GM21619 (cell line): ENCODE measurements around the gene ARHGEF3.

Experiments
- ATAC-seq: cut with Tn5 transposase; IDR thresholded peaks from one replicate; pipeline ENCODE4 v1.9.1; 2021; ENCODE audit not compliant: unreplicated experiment

ARHGEF3 gene

DNA sequence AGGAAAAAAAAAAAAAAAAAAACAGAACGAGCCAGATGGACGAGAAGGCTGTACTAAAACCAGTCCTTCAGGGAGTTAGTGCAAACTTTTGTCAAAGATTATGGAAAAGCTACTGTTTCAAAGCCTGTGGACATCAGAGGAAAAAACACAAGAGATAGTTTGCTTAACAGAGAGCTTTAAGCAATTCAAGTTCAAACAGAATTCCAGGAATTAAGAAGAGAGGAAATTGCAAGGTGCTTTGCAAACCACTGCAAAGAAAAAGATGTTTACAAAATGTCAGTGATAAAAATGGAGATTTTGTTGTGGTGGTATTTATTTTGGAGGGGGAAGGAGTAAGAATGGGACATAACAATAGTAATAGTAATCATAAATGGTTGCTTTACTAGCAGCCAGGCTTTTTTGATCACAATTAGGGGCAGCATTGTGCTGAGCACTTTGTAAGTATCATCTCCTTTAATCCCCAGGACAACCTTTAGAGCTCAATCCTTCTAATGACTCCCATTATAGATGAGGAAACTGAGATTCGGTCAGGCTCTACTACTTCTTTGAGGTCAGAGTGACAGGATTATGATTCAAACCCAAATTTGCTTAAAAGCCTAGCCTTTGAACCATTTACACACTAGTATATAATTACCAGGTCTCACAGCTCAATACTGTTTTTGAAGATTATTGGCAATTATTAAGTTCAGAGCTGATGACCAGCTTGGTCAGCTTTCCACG, 22.4 kb upstream of the ARHGEF3 start:
- no peak for ATAC-seq

GRCh38 chr3:56823421-56823926, 21.7 kb upstream of the ARHGEF3 start:
- ATAC-seq = no peak

DNA sequence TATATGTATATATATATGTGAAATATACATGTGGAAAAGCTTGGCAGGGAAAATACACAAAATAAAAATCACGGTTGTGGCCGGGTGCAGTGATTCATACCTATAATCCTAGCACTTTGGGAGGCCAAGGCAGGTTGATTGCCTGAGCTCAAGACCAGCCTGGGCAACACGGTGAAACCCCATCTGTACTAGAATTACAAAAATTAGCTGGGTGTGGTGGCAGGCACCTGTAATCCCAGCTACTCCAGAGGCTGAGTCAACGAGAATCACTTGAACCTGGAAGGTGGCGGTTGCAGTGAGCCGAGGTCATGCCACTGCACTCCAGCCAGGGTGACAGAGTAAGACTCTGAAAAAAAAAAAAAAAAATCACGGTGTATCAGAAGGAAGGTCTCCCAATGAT, 20.8 kb upstream of the ARHGEF3 start:
- no peak for ATAC-seq

DNA sequence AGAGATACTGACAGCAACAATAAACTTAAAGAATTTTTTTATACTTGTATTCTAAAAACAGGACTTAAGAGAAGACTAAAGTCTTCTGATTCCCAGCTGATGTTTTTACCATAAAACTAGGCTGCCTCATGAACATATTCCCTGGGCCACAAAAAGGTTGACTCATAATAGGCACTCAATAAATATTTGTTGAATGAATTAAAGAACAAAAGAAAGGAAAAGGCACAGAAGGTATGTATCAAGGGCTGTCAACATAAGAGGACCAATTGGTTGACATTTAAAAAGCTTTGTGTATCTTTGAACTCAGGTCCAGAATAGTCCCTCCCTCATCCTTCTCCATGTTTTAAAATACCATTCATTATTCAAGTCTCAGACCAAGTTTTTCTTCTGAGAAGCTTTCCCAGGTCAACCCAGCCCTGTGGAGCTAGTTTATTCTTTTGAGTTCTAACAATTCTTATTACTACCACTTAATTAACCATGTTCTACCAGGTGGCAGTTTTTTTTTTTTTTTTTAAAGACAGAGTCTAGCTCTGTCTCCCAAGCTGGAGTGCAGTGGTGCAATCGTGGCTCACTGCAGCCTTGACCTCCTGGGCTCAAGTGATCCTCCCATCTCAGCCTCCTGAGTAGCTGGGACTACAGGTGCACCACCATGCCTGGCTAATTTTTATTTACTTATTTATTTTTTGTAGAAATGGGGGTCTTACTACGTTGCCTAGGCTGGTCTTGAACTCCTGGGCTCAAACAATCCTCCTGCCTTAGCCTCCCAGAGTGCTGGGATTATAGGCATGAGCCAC, 17.5 kb upstream of the ARHGEF3 start:
- no peak for ATAC-seq

GRCh38 chr3:56818156-56818985, 16.6 kb upstream of the ARHGEF3 start:
- no peak for ATAC-seq

DNA sequence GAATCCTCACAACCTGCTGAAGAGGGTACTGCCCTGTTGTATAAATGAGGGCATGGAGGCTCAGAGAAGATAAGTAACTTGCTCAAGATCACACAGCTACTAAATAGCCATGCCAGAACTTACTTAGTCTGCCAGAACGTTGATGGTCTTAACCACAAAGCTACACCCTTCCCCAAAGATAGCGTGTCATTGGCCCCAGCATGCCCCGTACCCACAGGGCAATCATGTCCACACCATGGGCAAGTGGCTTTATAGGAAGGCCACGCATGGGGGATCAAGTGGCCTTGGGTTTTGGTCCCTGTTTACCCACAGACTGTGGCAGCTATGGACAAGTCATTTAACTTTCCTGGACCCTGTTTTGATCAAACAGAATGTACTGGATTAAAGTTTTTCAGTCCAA, 15.9 kb upstream of the ARHGEF3 start:
- no peak for ATAC-seq

- ATAC-seq = no peak
Observed at GRCh38 chr3:56816061-56816460, 14.3 kb upstream of the ARHGEF3 start.

DNA sequence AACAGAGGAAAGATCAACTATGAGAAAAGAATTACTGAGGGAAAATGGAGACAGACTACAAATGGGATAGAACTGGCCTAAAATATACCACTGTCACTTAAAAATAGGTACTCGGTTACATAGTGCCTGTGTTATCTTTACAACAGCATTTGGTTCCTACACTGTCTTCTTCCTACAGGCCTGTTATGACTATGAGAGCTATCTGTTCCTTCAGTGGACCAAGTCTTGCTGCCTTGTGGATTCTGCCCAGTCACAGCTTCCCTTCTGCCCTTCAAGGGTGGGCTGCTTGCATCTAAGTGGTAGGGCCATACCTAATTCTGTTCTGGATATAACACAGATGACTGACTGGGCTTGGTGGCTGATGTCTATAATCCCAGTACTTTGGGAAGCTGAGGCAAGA, 13.8 kb upstream of the ARHGEF3 start:
- ATAC-seq = no peak

DNA sequence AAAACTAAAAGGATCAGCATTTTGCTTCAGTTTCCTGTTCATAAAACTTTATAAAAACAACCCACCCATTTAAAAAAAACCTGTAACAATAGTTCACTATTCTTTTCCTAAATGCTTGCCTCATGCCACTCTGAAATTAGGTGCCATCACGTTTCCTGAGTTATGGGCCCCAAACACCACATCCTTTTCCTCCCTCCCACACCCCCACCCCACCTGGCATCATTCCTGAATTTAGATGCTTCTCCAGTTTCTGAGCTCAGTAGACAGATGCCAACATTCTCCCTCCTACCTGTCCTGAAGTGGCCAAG, 11.9 kb upstream of the ARHGEF3 start:
- no peak for ATAC-seq

- ATAC-seq = no peak
Observed at GRCh38 chr3:56812754-56813652, 11.3 kb upstream of the ARHGEF3 start.

DNA sequence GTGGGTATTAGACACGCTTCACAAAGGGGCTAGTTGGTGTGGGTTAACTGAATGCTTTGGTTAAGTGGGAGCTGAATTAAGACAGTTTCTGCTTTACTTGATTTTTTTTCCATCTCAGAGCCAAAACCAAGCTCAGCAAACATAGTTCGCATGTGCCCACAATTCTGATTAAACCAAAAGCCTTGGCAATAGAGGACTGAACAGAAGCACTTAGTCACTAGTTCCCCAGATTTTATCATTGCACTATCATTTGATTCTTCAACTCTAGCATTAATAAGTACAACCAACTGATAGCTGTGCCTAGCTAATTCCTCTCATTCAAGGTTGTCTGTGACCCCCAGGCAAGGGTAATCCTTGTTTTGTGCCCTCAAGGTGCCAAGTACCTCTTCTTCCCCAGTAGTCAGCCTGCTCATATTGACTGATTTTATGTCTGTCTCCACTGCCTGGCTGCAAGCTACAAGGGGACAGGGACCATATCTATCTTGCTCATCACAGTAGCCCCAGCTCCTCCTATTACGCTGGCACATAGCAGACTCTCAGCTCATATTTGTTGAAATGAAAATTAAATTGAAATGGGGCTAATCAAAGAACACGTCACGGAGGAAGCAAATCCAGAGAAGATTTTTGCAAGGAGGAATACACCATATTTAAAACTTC, 9.9 kb upstream of the ARHGEF3 start:
- ATAC-seq = no peak

DNA sequence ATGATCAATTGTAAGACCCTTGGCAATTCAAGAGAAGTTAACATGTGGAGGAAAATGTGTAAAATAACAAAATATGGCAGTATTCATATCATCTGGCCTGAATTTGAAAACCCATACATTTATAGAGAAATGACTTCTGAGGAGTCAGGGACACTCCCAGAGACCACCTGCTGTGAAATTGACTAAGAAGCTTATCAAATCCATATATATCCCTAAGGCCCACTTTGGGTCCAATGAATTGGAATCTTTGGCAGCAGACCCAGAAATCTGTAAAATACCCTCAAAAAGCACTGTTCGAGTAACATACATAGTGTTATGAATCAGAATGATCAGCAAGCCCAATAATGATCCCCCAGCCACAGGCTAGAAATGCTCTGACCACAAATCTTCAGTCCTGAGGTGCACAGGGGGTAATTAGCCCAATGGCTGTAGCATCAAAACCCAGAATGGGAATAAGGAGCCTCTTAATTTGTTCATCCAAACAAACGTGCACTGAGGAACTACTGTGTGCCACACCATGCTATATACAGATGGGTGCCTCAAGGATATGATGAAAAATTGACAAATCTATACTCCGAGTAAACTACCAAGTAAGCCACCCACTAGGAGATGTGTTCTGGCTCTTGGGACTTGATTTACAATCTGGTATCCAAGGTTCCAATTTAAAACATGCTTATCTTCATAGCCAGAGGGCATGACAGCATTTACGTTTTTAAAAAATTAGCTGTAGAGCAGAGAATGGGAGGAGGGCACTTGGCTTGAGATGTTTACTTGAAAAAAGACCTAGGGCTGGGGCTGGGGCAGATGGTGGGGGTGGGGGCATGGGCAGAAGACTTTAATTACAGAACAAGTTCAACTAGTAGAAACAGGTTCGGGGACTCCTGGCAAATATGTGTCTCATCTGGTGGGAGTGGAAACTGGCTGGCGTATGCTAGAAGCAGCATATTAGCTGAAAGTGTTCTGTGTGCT, 9.1 kb upstream of the ARHGEF3 start:
- no peak for ATAC-seq

DNA sequence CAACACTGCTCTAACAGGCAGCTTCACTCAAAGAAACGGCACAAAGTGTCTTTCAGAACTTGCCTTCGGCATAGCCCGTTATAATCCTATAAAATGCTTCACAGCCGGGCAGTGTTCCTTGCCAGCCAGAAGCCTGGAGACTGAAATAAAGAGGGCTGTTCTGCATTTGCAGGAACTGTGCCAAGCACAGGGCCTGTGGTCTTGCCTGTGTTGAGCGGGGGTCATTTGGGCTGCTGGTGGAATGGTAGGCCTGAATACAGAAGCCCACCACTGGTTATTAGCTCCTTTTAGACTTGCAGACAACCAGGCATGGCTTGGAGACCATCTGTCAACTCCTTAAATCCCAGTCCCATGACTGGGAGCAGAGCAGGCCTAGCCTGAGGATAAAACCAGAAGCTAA, 4.7 kb upstream of the ARHGEF3 start:
- no peak for ATAC-seq

DNA sequence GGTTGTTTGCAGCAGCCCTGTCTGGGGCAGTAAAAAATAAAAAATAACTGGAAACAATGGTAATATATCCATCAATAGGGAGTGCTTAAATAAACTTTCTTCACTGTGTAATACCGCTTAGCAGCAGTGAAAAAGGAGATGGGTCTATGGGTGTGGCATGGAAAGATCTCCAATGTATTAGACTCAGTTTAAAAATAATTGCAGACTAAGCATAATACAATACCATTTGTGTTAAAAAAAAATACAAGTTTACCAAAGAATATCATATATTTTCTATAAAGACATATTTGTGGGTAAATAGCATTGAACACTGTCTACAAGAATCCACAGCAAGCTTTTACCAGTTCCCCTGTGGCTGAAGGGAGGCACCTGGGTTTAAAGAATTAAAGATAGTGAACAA, 1.0 kb upstream of the ARHGEF3 start:
- no peak for ATAC-seq

DNA sequence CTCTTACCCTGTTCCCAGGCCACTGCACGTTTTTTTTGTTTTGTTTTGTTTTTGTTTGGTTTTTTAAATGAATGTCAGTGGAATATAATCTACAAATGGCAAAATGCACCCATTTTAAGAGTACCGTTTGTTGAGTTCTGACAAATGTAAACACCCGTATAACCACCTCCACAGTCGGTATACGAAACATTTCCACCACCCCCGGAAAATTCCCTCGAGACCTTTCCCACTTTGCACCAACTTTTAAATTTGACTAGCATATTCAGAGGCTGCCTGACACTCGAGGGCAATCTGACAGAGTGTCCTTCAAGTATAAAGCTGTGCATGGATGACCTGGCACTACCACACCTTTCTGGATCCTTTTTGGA, 613 bp upstream of the ARHGEF3 start:
- no peak for ATAC-seq

- peak; percentile 10 for ATAC-seq
Observed at GRCh38 chr3:56800832-56801661, 702 bp downstream of the ARHGEF3 start.

DNA sequence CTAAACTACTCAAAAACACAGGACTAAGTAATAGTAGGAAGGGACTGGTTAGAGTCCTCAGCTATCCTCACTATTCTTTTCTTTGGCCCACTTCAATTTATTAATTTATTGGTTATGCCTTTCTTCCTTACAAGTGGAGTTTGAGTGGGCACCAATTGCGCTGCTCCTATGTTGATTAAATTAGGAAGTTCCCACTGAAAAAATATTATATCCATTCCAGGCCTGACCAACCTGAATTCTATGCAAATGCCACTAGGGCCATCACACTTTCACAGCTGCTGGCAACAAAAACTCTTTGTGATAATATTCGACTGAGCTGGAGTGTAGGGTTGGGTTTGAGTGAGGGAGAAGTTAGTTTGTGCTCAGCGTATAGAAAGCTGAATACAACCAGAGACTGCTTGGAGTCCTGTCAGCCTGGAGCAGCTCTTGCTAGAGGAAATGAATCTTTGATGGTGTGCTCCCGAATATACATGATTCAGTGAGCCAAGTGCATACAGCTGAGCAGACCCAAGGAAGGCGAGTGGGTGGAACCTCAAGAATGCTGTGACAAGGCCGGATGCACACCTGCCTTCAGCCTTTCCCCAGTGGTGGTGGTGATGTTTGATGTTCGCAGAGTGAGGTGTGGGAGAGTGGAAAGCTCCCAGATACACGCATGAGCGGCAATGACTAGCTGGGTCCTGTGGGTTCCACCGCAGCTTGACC, 1.5 kb downstream of the ARHGEF3 start:
- peak; percentile 27 for ATAC-seq
